Right lung (tissue), 5 donors: Measurements from ENCODE around the gene WNT7A. TPM values are rescaled to one million over a fixed set of nuclear protein-coding genes. Genes with fewer than 3 reads are reported as not detected.

Source experiments
- DNase-seq, 2 donors: peaks; one replicate each; pipeline ENCODE4 v3.0.0-alpha.2; 2013
- polyA plus RNA-seq, 5 donors: library from polyadenylated mRNA; unstranded; fragments of 120-200 nt; gene quantifications; one replicate each; pipeline versions ENCODE4 v1.2.1 to v1.2.3, GENCODE V29; 2013; ENCODE audit warnings: inconsistent platforms in 1 of 5, low replicate concordance in 1 of 5; ENCODE audit not compliant: insufficient read length in 5 of 5, insufficient read depth in 1 of 5

WNT7A gene
- polyA plus RNA-seq, 5 donors: 0.44 to 1.5 (median 0.79) TPM

GRCh38 chr3:13886593-13887129 lies 6.8 kb upstream of the WNT7A start:
- no peak for DNase-seq

GRCh38 chr3:13885704-13886010 lies 5.8 kb upstream of the WNT7A start:
- DNase-seq: no peak

GRCh38 chr3:13884851-13885703 lies 5.2 kb upstream of the WNT7A start:
- DNase-seq: no peak

- no peak for DNase-seq
Measured at GRCh38 chr3:13883681-13884080, 3.8 kb upstream of the WNT7A start.

- DNase-seq: no peak
Measured at GRCh38 chr3:13882876-13883275, 3.0 kb upstream of the WNT7A start.

- DNase-seq: no peak
Measured at GRCh38 chr3:13881536-13882410, 1.9 kb upstream of the WNT7A start.

- DNase-seq: no peak
Measured at GRCh38 chr3:13880811-13881156, 913 bp upstream of the WNT7A start.

GRCh38 chr3:13879102-13879945 lies 547 bp downstream of the WNT7A start:
- DNase-seq: no peak

GRCh38 chr3:13878281-13879101 lies 1.4 kb downstream of the WNT7A start:
- DNase-seq: no peak

GRCh38 chr3:13877911-13878280 lies 2.0 kb downstream of the WNT7A start:
- no peak for DNase-seq

- no peak for DNase-seq
Measured at GRCh38 chr3:13876451-13877100, 3.3 kb downstream of the WNT7A start.

- no peak for DNase-seq
Measured at GRCh38 chr3:13874891-13875290, 5.0 kb downstream of the WNT7A start.

- no peak for DNase-seq
Measured at GRCh38 chr3:13873818-13874217, 6.1 kb downstream of the WNT7A start.

GRCh38 chr3:13872451-13872850 lies 7.4 kb downstream of the WNT7A start:
- no peak for DNase-seq

- DNase-seq: no peak
Measured at GRCh38 chr3:13871791-13872190, 8.1 kb downstream of the WNT7A start.

- no peak for DNase-seq
Measured at GRCh38 chr3:13870902-13871301, 9.0 kb downstream of the WNT7A start.

GRCh38 chr3:13869761-13870343 lies 10.0 kb downstream of the WNT7A start:
- DNase-seq: no peak

GRCh38 chr3:13868844-13869724 lies 10.8 kb downstream of the WNT7A start:
- no peak for DNase-seq

GRCh38 chr3:13867732-13868131 lies 12.1 kb downstream of the WNT7A start:
- DNase-seq: no peak
